DOHH2 (cell line): ENCODE measurements around the gene RARA.

ENCODE experiments used
- H3F3A ChIP-seq: fragments of 200-600 bp; sonication (generic), shearing (Covaris generic); 2 replicates; pipeline ENCODE4 v1.6.0; 2016; ENCODE audit warnings: antibody characterized with exemption, mild to moderate bottlenecking; ENCODE audit not compliant: control insufficient read depth, insufficient read depth
- H3K27ac ChIP-seq: fragments of 200-600 bp; sonication (generic); 2 replicates; pipeline ENCODE4 v1.5.1; 2014; ENCODE audit warnings: low read depth, mild to moderate bottlenecking, low read length, moderate library complexity
- H3K27me3 ChIP-seq: fragments of 200-600 bp; sonication (generic); 2 replicates; pipeline ENCODE4 v1.6.1; 2014; ENCODE audit warnings: mild to moderate bottlenecking, low read length, mixed read lengths; ENCODE audit not compliant: control insufficient read depth
- H3K36me3 ChIP-seq: fragments of 200-600 bp; sonication (generic); 2 replicates; pipeline ENCODE4 v1.6.1; 2014; ENCODE audit warnings: mild to moderate bottlenecking, low read length, moderate library complexity, mixed read lengths; ENCODE audit not compliant: control insufficient read depth
- H3K4me1 ChIP-seq: fragments of 200-600 bp; sonication (generic); 2 replicates; pipeline ENCODE4 v1.6.1; 2014; ENCODE audit warnings: mild to moderate bottlenecking, low read length, mixed read lengths; ENCODE audit not compliant: control insufficient read depth
- H3K4me2 ChIP-seq: fragments of 200-600 bp; sonication (generic); 2 replicates; pipeline ENCODE4 v1.6.0; 2014; ENCODE audit warnings: mild to moderate bottlenecking, low read length, moderate library complexity
- H3K4me3 ChIP-seq: fragments of 200-600 bp; sonication (generic); 2 replicates; pipeline ENCODE4 v1.5.1; 2014; ENCODE audit warnings: mild to moderate bottlenecking, low read length, mixed read lengths
- H3K79me2 ChIP-seq: fragments of 200-600 bp; sonication (generic); 2 replicates; pipeline ENCODE4 v1.6.1; 2014; ENCODE audit warnings: mild to moderate bottlenecking, low read length, mixed read lengths; ENCODE audit not compliant: control insufficient read depth
- H3K9me2 ChIP-seq: fragments of 200-600 bp; sonication (generic); replicated peaks from 2 replicates; pipeline ENCODE4 v1.6.1; 2014; ENCODE audit warnings: mild to moderate bottlenecking, low read length, mixed read lengths; ENCODE audit not compliant: control insufficient read depth
- H3K9me3 ChIP-seq: fragments of 200-600 bp; sonication (generic); 2 replicates; pipeline ENCODE4 v1.6.1; 2014; ENCODE audit warnings: antibody characterized with exemption, low read length, mixed read lengths; ENCODE audit not compliant: control insufficient read depth, insufficient read depth
- H4K20me1 ChIP-seq: fragments of 200-600 bp; sonication (generic); 2 replicates; pipeline ENCODE4 v1.6.0; 2014; ENCODE audit warnings: low read depth, mild to moderate bottlenecking, antibody characterized with exemption, low read length, moderate library complexity; ENCODE audit not compliant: control insufficient read depth, insufficient read depth
- CTCF ChIP-seq: fragments of 200-600 bp; sonication (generic); IDR thresholded peaks from one replicate; pipeline ENCODE4 v1.5.1; 2014; ENCODE audit warnings: antibody characterized with exemption, mild to moderate bottlenecking, low read depth, low read length; ENCODE audit not compliant: poor library complexity, severe bottlenecking
- EZH2phosphoT487 ChIP-seq: fragments of 200-600 bp; sonication (generic); IDR thresholded peaks from 2 replicates; pipeline ENCODE4 v1.6.1; 2017; ENCODE audit warnings: borderline replicate concordance, mild to moderate bottlenecking, antibody characterized with exemption, low read length, moderate library complexity, mixed read lengths

The RARA gene

GRCh38 chr17:40402668-40403067 is 93.7 kb downstream of the RARA start:
- Histone ChIP-seq H3F3A (peaks cover 47% of the 10 kb centered on the region), H3K36me3 (peaks cover 95% of the 10 kb centered on the region), H3K4me2 (no peak overlapping the region), H3K4me1 (no peaks in the 10 kb centered on the region), H3K9me3 (no peaks in the 10 kb centered on the region), H3K4me3 (no peak overlapping the region), H3K9me2 (no peaks in the 10 kb centered on the region), H3K27me3 (no peaks in the 10 kb centered on the region), H4K20me1 (0 out of 2 replicates have a peak, but pooled peaks cover 4% of the 10 kb centered on the region), H3K79me2 (peaks cover 3% of the 10 kb centered on the region; the same call in 1 of the 2 replicates), H3K27ac (no peak overlapping the region)
- TF ChIP-seq CTCF (no peak), EZH2phosphoT487 (no peak)

- Histone ChIP-seq H3K27me3 (no peaks in the 10 kb centered on the region), H3K36me3 (peaks cover 95% of the 10 kb centered on the region), H3K9me2 (no peaks in the 10 kb centered on the region), H4K20me1 (0 out of 2 replicates have a peak, but pooled peaks cover 4% of the 10 kb centered on the region), H3K4me1 (no peaks in the 10 kb centered on the region), H3K27ac (no peak overlapping the region), H3K4me3 (no peak overlapping the region), H3K4me2 (no peak overlapping the region), H3F3A (peaks cover 52% of the 10 kb centered on the region), H3K9me3 (no peaks in the 10 kb centered on the region), H3K79me2 (peaks cover 3% of the 10 kb centered on the region; the same call in 1 of the 2 replicates)
- TF ChIP-seq EZH2phosphoT487, result no peak
- TF ChIP-seq CTCF, result no peak
Measured at GRCh38 chr17:40404003-40404402, 95.0 kb downstream of the RARA start.
